Kidney epithelial cell (primary cell): ENCODE results near the gene EPHB1. TPM values are rescaled to one million over a fixed set of nuclear protein-coding genes. Genes with fewer than 3 reads are reported as not detected.

Experiments used
- DNase-seq: peaks from one replicate; pipeline ENCODE4 v3.0.0-alpha.2; 2010; ENCODE audit warnings: low read depth
- H3K27me3 ChIP-seq: 2 replicates; pipeline ENCODE4 v1.6.0; 2011; ENCODE audit warnings: low read length; ENCODE audit not compliant: control insufficient read depth, insufficient read depth
- H3K36me3 ChIP-seq: 2 replicates; pipeline ENCODE4 v1.5.1; 2011; ENCODE audit warnings: low read length; ENCODE audit not compliant: control insufficient read depth, insufficient read depth
- H3K4me3 ChIP-seq: 2 replicates; pipeline ENCODE4 v1.5.1; 2011; ENCODE audit warnings: low read depth, mild to moderate bottlenecking, control low read depth, low read length
- total RNA-seq: library from RNA; depleted of rRNA; stranded (reverse); fragments of >200 nt; gene quantifications from 2 replicates; pipeline ENCODE4 v1.2.3, GENCODE V29; 2015
- TF ChIP-seq, protein P1 (sequence below): IDR thresholded peaks from 2 replicates; pipeline ENCODE4 v1.5.1; 2011; ENCODE audit warnings: mild to moderate bottlenecking, moderate library complexity, low read length, control low read depth, inconsistent platforms; ENCODE audit not compliant: insufficient read depth, poor library complexity, severe bottlenecking

EPHB1 gene
- total RNA-seq, 1 donor from 2014 or later, result 10.8 TPM

GRCh38 chr3:134864636-134865035, 69.6 kb downstream of the EPHB1 start:
- Histone ChIP-seq H3K27me3 (no peaks in the 10 kb centered on the region), H3K4me3 (no peak overlapping the region), H3K36me3 (no peaks in the 10 kb centered on the region)
- DNase-seq, result no peak
- TF ChIP-seq, protein P1, sequence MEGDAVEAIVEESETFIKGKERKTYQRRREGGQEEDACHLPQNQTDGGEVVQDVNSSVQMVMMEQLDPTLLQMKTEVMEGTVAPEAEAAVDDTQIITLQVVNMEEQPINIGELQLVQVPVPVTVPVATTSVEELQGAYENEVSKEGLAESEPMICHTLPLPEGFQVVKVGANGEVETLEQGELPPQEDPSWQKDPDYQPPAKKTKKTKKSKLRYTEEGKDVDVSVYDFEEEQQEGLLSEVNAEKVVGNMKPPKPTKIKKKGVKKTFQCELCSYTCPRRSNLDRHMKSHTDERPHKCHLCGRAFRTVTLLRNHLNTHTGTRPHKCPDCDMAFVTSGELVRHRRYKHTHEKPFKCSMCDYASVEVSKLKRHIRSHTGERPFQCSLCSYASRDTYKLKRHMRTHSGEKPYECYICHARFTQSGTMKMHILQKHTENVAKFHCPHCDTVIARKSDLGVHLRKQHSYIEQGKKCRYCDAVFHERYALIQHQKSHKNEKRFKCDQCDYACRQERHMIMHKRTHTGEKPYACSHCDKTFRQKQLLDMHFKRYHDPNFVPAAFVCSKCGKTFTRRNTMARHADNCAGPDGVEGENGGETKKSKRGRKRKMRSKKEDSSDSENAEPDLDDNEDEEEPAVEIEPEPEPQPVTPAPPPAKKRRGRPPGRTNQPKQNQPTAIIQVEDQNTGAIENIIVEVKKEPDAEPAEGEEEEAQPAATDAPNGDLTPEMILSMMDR, result no peak

DNA sequence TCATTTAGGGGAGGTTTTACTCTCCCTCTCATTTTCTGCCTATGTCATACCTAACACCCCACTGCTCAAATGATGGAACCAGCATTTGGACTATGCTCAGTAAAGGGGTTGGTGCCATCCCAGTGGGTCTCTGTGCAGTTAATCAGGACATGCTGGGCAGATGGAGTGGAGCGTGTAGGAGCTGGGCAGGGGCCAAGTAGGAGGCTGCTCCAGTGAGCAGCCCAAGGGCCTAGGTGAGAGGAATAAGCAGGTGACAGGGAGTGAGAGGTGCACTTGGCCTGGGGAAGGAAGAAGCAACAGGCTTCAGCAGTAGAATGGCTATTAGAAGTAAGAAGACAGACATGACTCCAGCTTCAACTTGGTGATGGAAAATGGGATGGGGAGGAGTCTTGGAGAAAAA, 72.2 kb downstream of the EPHB1 start:
- DNase-seq, result no peak
- no peak overlapping the region for H3K4me3 ChIP-seq
- no peaks in the 10 kb centered on the region for H3K36me3 ChIP-seq
- TF ChIP-seq, protein P1, result no peak
- H3K27me3 ChIP-seq, result no peaks in the 10 kb centered on the region

DNA sequence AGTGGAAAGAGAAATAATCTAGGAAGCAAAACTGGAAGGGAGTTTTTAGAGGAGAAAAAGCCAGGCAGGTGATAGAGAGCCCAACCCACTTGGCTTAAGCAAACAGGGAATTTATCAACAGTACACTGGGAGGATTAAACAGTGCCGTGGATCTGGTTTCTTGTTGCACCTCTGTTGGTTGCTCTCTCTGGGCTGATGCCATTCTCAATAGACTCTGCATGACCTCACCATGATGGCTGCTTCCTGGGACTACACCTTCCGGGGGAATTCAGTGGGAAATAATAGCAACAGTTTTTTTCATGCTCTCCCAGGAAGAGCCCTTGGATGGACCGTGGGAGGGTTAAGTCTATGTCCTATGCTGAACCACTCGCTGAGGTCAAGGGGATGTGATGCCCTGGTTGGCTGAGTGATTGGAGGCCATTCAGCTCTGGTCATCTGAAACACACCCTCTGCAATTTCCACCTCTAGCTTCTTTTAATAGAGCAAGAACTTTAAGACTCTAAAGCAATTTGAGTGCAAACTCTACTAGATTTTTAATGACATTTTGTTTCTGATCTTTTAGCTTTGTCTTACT, 74.2 kb downstream of the EPHB1 start:
- Histone ChIP-seq H3K36me3 (no peaks in the 10 kb centered on the region), H3K27me3 (no peaks in the 10 kb centered on the region), H3K4me3 (no peak overlapping the region)
- TF ChIP-seq, protein P1, result no peak
- DNase-seq, result no peak

DNA sequence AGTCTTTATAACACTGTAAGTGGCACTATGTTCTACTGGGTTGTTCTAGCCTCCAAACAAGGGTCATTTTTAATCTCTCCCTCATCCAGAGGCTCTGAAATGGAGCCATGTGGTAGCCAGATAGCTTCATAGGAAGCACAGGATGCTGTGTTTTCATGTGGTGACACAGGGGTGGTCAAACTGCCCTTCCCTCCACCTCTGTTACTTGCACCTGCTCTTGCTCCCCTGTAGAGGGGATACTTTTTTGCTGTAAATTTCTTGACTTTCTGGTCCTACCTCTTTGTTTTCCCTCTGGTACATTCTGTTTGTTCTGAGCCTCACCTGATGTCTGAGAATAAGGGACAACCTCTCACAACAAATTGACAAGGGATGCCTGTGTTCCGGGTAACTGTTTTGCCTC, 76.8 kb downstream of the EPHB1 start:
- TF ChIP-seq, protein P1, result no peak
- no peaks in the 10 kb centered on the region for H3K27me3 ChIP-seq

GRCh38 chr3:134872440-134873388, 77.7 kb downstream of the EPHB1 start:
- no peaks in the 10 kb centered on the region for H3K27me3 ChIP-seq
- TF ChIP-seq, protein P1, result no peak

More for the DNA sequence above, 76.8 kb downstream of the EPHB1 start:
- no peak overlapping the region for H3K4me3 ChIP-seq
- H3K36me3 ChIP-seq, result no peaks in the 10 kb centered on the region
- no peak for DNase-seq

GRCh38 chr3:134873789-134874188, 78.7 kb downstream of the EPHB1 start:
- Histone ChIP-seq H3K36me3 (no peaks in the 10 kb centered on the region), H3K27me3 (no peaks in the 10 kb centered on the region), H3K4me3 (no peak overlapping the region)
- TF ChIP-seq, protein P1, result no peak
- no peak for DNase-seq

More at GRCh38 chr3:134872440-134873388, 77.7 kb downstream of the EPHB1 start:
- no peak for DNase-seq
- H3K4me3 ChIP-seq, result no peak overlapping the region
- no peaks in the 10 kb centered on the region for H3K36me3 ChIP-seq
